ENCODE data around the gene EIF5.

- TF ChIP-seq CTCF (IDR thresholded peaks at IDR 0.05; ENCODE audit: low read depth, low read length, missing input control): no peak
- TF ChIP-seq REST (IDR thresholded peaks at IDR 0.05): no peak
- TF ChIP-seq RAD21 (IDR thresholded peaks at IDR 0.05): no peak
- TF ChIP-seq YY1 (IDR thresholded peaks at IDR 0.05): no peak
- TF ChIP-seq TAF1 (conservative IDR thresholded peaks at IDR 0.05): no peak
- no peak for TF ChIP-seq ZBTB33 (IDR thresholded peaks at IDR 0.05)
- no peak for TF ChIP-seq ATF3 (IDR thresholded peaks at IDR 0.05)
- TF ChIP-seq JUND (IDR thresholded peaks at IDR 0.05): no peak
- TF ChIP-seq HNF4G (IDR thresholded peaks at IDR 0.05): no peak
- TF ChIP-seq RXRA (IDR thresholded peaks at IDR 0.05): no peak
- TF ChIP-seq MAX (IDR thresholded peaks at IDR 0.05): no peak
- TF ChIP-seq GABPA (IDR thresholded peaks at IDR 0.05 in 1 of 2, conservative IDR thresholded peaks at IDR 0.05 in 1 of 2): no peak
Measured at GRCh38 chr14:103288076-103288766, 45.8 kb upstream of the EIF5 start.

Data from liver (tissue), 3 donors.